HG03139 (cell line): ENCODE results near the gene CAMKK2.
A peak's percentile ranks its signal among the peaks of the same experiment; 100 is the strongest.
"Not testable (repeated sequence)": the region's sequence is repeated elsewhere in the genome, so short reads cannot be mapped to it uniquely, and the experiment has no call there.

Source experiments
- ATAC-seq: cut with Tn5 transposase; IDR thresholded peaks from one replicate; pipeline ENCODE4 v1.9.1; 2021; ENCODE audit not compliant: unreplicated experiment

The CAMKK2 gene

GRCh38 chr12:121296618-121297434 lies at the start of gene CAMKK2:
Gene CAMKK2 (minus strand): TSS chr12:121296709. CDS start chr12:121274526, 22,183 bp downstream.
- ATAC-seq = peak; percentile 65

- ATAC-seq = no peak
Observed at GRCh38 chr12:121345151-121345815, 48.8 kb upstream of the CAMKK2 start.

GRCh38 chr12:121344506-121344905 lies 48.0 kb upstream of the CAMKK2 start:
- ATAC-seq = no peak

GRCh38 chr12:121337416-121337815 lies 40.9 kb upstream of the CAMKK2 start:
- no peak for ATAC-seq

GRCh38 chr12:121334513-121335343 lies 38.2 kb upstream of the CAMKK2 start:
- no peak for ATAC-seq

GRCh38 chr12:121333747-121334146 lies 37.2 kb upstream of the CAMKK2 start:
- ATAC-seq = no peak

- ATAC-seq = no peak
Observed at GRCh38 chr12:121331248-121331647, 34.7 kb upstream of the CAMKK2 start.

- ATAC-seq = no peak
Observed at GRCh38 chr12:121330692-121331091, 34.2 kb upstream of the CAMKK2 start.

- no peak for ATAC-seq
Observed at GRCh38 chr12:121330195-121330594, 33.7 kb upstream of the CAMKK2 start.

GRCh38 chr12:121328620-121329019 lies 32.1 kb upstream of the CAMKK2 start:
- no peak for ATAC-seq

- ATAC-seq = no peak
Observed at GRCh38 chr12:121326996-121327674, 30.6 kb upstream of the CAMKK2 start.

GRCh38 chr12:121325922-121326396 lies 29.4 kb upstream of the CAMKK2 start:
- no peak for ATAC-seq

GRCh38 chr12:121323908-121324307 lies 27.4 kb upstream of the CAMKK2 start:
- ATAC-seq = no peak

GRCh38 chr12:121318121-121318520 lies 21.6 kb upstream of the CAMKK2 start:
- ATAC-seq = no peak

GRCh38 chr12:121314431-121314830 lies 17.9 kb upstream of the CAMKK2 start:
- no peak for ATAC-seq

- not testable (repeated sequence) for ATAC-seq
Observed at GRCh38 chr12:121310231-121310630, 13.7 kb upstream of the CAMKK2 start.

- not testable (repeated sequence) for ATAC-seq
Observed at GRCh38 chr12:121307397-121307796, 10.9 kb upstream of the CAMKK2 start.

- no peak for ATAC-seq
Observed at GRCh38 chr12:121304306-121304705, 7.8 kb upstream of the CAMKK2 start.

GRCh38 chr12:121301876-121302275 lies 5.4 kb upstream of the CAMKK2 start:
- no peak for ATAC-seq

- ATAC-seq = no peak
Observed at GRCh38 chr12:121300083-121300819, 3.7 kb upstream of the CAMKK2 start.
